A549 (cell line): Measurements from ENCODE around the gene TCF7L2. TPM values are rescaled to one million over a fixed set of nuclear protein-coding genes. Genes with fewer than 3 reads are reported as not detected.

Experiments
- BCL3 ChIP-seq: fragments of >200 bp; sonication (Bioruptor Twin); formaldehyde crosslinking; IDR thresholded peaks from 3 replicates; pipeline ENCODE4 v1.6.1; 2016
- BHLHE40 ChIP-seq: IDR thresholded peaks from 2 replicates; pipeline ENCODE4 v1.6.1; 2012; ENCODE audit warnings: low read depth, low read length, inconsistent platforms
- CHD4 ChIP-seq: fragments of 200-600 bp; sonication (generic); IDR thresholded peaks from 2 replicates; pipeline ENCODE4 v1.6.1; 2016; ENCODE audit warnings: antibody characterized with exemption, mild to moderate bottlenecking, borderline replicate concordance
- CTCF ChIP-seq: fragments of >200 bp; sonication (Bioruptor Twin); formaldehyde crosslinking; IDR thresholded peaks from 3 replicates; pipeline ENCODE4 v1.5.1; 2016
- E2F6 ChIP-seq: IDR thresholded peaks from 2 replicates; pipeline ENCODE4 v1.6.1; 2012; ENCODE audit warnings: low read depth, borderline replicate concordance
- EHF ChIP-seq: fragments of 250-450 bp; sonication (Bioruptor Pico); IDR thresholded peaks from 2 replicates; pipeline ENCODE4 v1.5.0; 2020; ENCODE audit warnings: mild to moderate bottlenecking
- ELK1 ChIP-seq: fragments of 150-350 bp; IDR thresholded peaks from 2 replicates; pipeline ENCODE4 v1.6.1; 2014; ENCODE audit warnings: low read depth, mild to moderate bottlenecking, low read length
- EP300 ChIP-seq, 2 experiments: fragments of >200 bp; sonication (Bioruptor Twin); formaldehyde crosslinking; IDR thresholded peaks; 2 replicates in 1 of 2; 3 replicates in 1 of 2; pipeline ENCODE4 v1.6.1; 2016 to 2017
- FOSB ChIP-seq: fragments of 250-450 bp; sonication (Bioruptor Pico); IDR thresholded peaks from 2 replicates; pipeline ENCODE4 v1.5.0; 2020; ENCODE audit warnings: mild to moderate bottlenecking, moderate library complexity
- FOXS1 ChIP-seq: fragments of 250-450 bp; sonication (Bioruptor Pico); IDR thresholded peaks from 2 replicates; pipeline ENCODE4 v1.5.0; 2020; ENCODE audit warnings: mild to moderate bottlenecking, moderate library complexity
- HDAC2 ChIP-seq: fragments of 200-600 bp; sonication (generic); IDR thresholded peaks from 2 replicates; pipeline ENCODE4 v1.6.1; 2016
- HES2 ChIP-seq: fragments of >200 bp; sonication (Bioruptor Twin); formaldehyde crosslinking; IDR thresholded peaks from 2 replicates; pipeline ENCODE4 v1.6.1; 2016
- HMGXB4 ChIP-seq: fragments of 250-450 bp; sonication (Bioruptor Pico); IDR thresholded peaks from 2 replicates; pipeline ENCODE4 v1.5.0; 2021; ENCODE audit warnings: mild to moderate bottlenecking, moderate library complexity, borderline replicate concordance
- HOXB13 ChIP-seq: fragments of 250-450 bp; sonication (Bioruptor Pico); IDR thresholded peaks from 2 replicates; pipeline ENCODE4 v1.5.0; 2020; ENCODE audit warnings: low read depth, mild to moderate bottlenecking, moderate library complexity
- HOXB5 ChIP-seq: fragments of 250-450 bp; sonication (Bioruptor Pico); IDR thresholded peaks from 2 replicates; pipeline ENCODE4 v1.5.0; 2020; ENCODE audit warnings: mild to moderate bottlenecking, moderate library complexity
- JUN ChIP-seq, 2 experiments: fragments of >200 bp; sonication (Bioruptor Twin); formaldehyde crosslinking; IDR thresholded peaks; 2 replicates in 1 of 2; 3 replicates in 1 of 2; pipeline ENCODE4 v1.6.1; 2016 to 2017
- JUNB ChIP-seq: fragments of >200 bp; sonication (Bioruptor Twin); formaldehyde crosslinking; IDR thresholded peaks from 2 replicates; pipeline ENCODE4 v1.6.1; 2016
- KDM1A ChIP-seq: fragments of 200-600 bp; sonication (generic); IDR thresholded peaks from 2 replicates; pipeline ENCODE4 v1.6.1; 2016; ENCODE audit warnings: low read depth, mild to moderate bottlenecking
- MAFK ChIP-seq: fragments of 450-650 bp; IDR thresholded peaks from 2 replicates; pipeline ENCODE4 v1.6.1; 2014; ENCODE audit not compliant: partially characterized antibody
- MYC ChIP-seq: IDR thresholded peaks from 2 replicates; pipeline ENCODE4 v1.6.1; 2012; ENCODE audit warnings: mild to moderate bottlenecking, inconsistent platforms, low read length, improper control_type of control experiment, borderline replicate concordance
- NFE2L2 ChIP-seq: fragments of 150-350 bp; conservative IDR thresholded peaks from 2 replicates; pipeline ENCODE4 v1.6.1; 2014; ENCODE audit warnings: low read length
- NR3C1 ChIP-seq: fragments of >200 bp; sonication (Bioruptor Twin); formaldehyde crosslinking; IDR thresholded peaks from 3 replicates; pipeline ENCODE4 v1.6.1; 2017
- PBX3 ChIP-seq: IDR thresholded peaks from 2 replicates; pipeline ENCODE4 v1.6.1; 2012
- PHF8 ChIP-seq: fragments of 200-600 bp; sonication (generic); IDR thresholded peaks from 2 replicates; pipeline ENCODE4 v1.6.1; 2016; ENCODE audit warnings: low read depth, mild to moderate bottlenecking, antibody characterized with exemption, moderate library complexity, borderline replicate concordance
- POLR2A ChIP-seq: IDR thresholded peaks from 2 replicates; pipeline ENCODE4 v1.6.1; 2012; ENCODE audit warnings: mild to moderate bottlenecking, low read length
- RAD21 ChIP-seq, 2 experiments: fragments of >200 bp in 1 of 2; sonication (Bioruptor Twin) in 1 of 2; formaldehyde crosslinking in 1 of 2; IDR thresholded peaks in 1 of 2; conservative IDR thresholded peaks in 1 of 2; 2 replicates in 1 of 2; 3 replicates in 1 of 2; pipeline ENCODE4 v1.6.1; 2012 to 2018; ENCODE audit warnings: inconsistent platforms in 1 of 2
- RNF2 ChIP-seq: fragments of 200-600 bp; sonication (generic); IDR thresholded peaks from 2 replicates; pipeline ENCODE4 v1.6.1; 2016; ENCODE audit warnings: low read depth, mild to moderate bottlenecking, antibody characterized with exemption, moderate library complexity, borderline replicate concordance
- SMC3 ChIP-seq: fragments of >200 bp; sonication (Bioruptor Twin); formaldehyde crosslinking; IDR thresholded peaks from 3 replicates; pipeline ENCODE4 v1.6.1; 2018; ENCODE audit warnings: inconsistent platforms
- SREBF2 ChIP-seq: fragments of 450-650 bp; IDR thresholded peaks from 2 replicates; pipeline ENCODE4 v1.6.1; 2014; ENCODE audit warnings: mild to moderate bottlenecking, moderate library complexity
- TFCP2L1 ChIP-seq: fragments of 250-450 bp; sonication (Bioruptor Pico); IDR thresholded peaks from 2 replicates; pipeline ENCODE4 v1.5.0; 2021; ENCODE audit warnings: mild to moderate bottlenecking
- USF2 ChIP-seq: fragments of 450-650 bp; IDR thresholded peaks from 2 replicates; pipeline ENCODE4 v1.6.1; 2014; ENCODE audit warnings: antibody characterized with exemption
- ZC3H11A ChIP-seq: fragments of 450-650 bp; IDR thresholded peaks from 2 replicates; pipeline ENCODE4 v1.6.1; 2014; ENCODE audit warnings: antibody characterized with exemption, mild to moderate bottlenecking
- ZFP36 ChIP-seq: fragments of 450-650 bp; IDR thresholded peaks from 2 replicates; pipeline ENCODE4 v1.6.1; 2014; ENCODE audit warnings: borderline replicate concordance; ENCODE audit not compliant: partially characterized antibody
- ZNF302 ChIP-seq: fragments of 250-450 bp; sonication (Bioruptor Pico); IDR thresholded peaks from 2 replicates; pipeline ENCODE4 v1.9.0; 2021; ENCODE audit warnings: inconsistent platforms, mild to moderate bottlenecking, moderate library complexity
- polyA plus RNA-seq, 4 experiments: library from polyadenylated mRNA; depleted of rRNA in 3 of 4; stranded (reverse); fragments of >200 nt; fragmentation: RNase III in 1 of 4; extraction: RNeasy Plus Mini Kit Qiagen cat#74134 plus additional on column Dnase treatment in 1 of 4; gene quantifications; 2 replicates in 3 of 4; 3 replicates in 1 of 4; pipeline ENCODE4 v1.2.3, GENCODE V29; 2011 to 2017

The TCF7L2 gene
- polyA plus RNA-seq, 2 of the 4 experiments (the other 2 are of a cell fraction): 11.3 to 14.5 TPM

GRCh38 chr10:113087165-113088029 is 137.3 kb downstream of the TCF7L2 start (continued):
- TF ChIP-seq HMGXB4 (CRISPR knock-in tag) (no peak), SMC3 (peak; percentile 59), RAD21 (conservative IDR thresholded peaks at IDR 0.05 in 1 of 2, IDR thresholded peaks at IDR 0.05 in 1 of 2) (peak; percentile 34 to 63), PHF8 (no peak), USF2 (no peak; the same call in 1 of the 2 replicates), ZC3H11A (no peak), HOXB13 (CRISPR knock-in tag) (no peak), FOSB (CRISPR knock-in tag) (no peak), PBX3 (peak; percentile 60; the same call in 1 of the 2 replicates), CTCF (no peak), HDAC2 (no peak), EHF (CRISPR knock-in tag) (no peak), FOXS1 (CRISPR knock-in tag) (no peak), RNF2 (no peak), POLR2A (no peak), ELK1 (no peak), MYC (peak; percentile 75; the same call in 1 of the 2 replicates), E2F6 (no peak), JUNB (peak; percentile 99), CHD4 (no peak), NFE2L2 (no peak), HES2 (peak; percentile 73), NR3C1 (no peak), TFCP2L1 (no peak), MAFK (peak; percentile 63), JUN (IDR thresholded peaks at IDR 0.05) (peak; percentile 95 to 97), HOXB5 (CRISPR knock-in tag) (peak; percentile 72; the same call in 1 of the 2 replicates), BHLHE40 (no peak), ZFP36 (no peak), BCL3 (peak; percentile 94; the same call in 2 of the 3 replicates), SREBF2 (no peak), EP300 (IDR thresholded peaks at IDR 0.05) (peak; percentile 89 to 92), KDM1A (no peak), ZNF302 (CRISPR knock-in tag) (no peak)
